ENCODE data around the gene TAS1R1.

The TAS1R1 gene

GRCh38 chr1:6510493-6510892, 44.6 kb upstream of the TAS1R1 start:
- Histone ChIP-seq H3K79me2 (ENCODE audit: insufficient read depth, low read length) (no peaks in the 10 kb centered on the region), H3K4me2 (ENCODE audit: low read depth, low read length, poor library complexity, severe bottlenecking) (no peak overlapping the region), H3K9me2 (replicated peaks; ENCODE audit: insufficient read depth, low read length) (no peaks in the 10 kb centered on the region), H3K36me3 (ENCODE audit: low read length) (no peaks in the 10 kb centered on the region), H3K27ac (ENCODE audit: low read depth, low read length) (no peak overlapping the region), H3K9ac (ENCODE audit: low read length) (no peak overlapping the region), H3K9me3 (ENCODE audit: insufficient read depth, low read length) (no peaks in the 10 kb centered on the region), H2AFZ (ENCODE audit: low read depth, low read length, severe bottlenecking) (no peak overlapping the region), H3K4me3 (ENCODE audit: insufficient read depth, low read length, poor library complexity, severe bottlenecking) (no peak overlapping the region), H4K20me1 (ENCODE audit: low read depth, low read length) (no peaks in the 10 kb centered on the region), H3F3A (ENCODE audit: insufficient read depth) (no peaks in the 10 kb centered on the region), H3K27me3 (ENCODE audit: low read length) (no peaks in the 10 kb centered on the region)
- TF ChIP-seq CTCF (IDR thresholded peaks at IDR 0.05; ENCODE audit: insufficient read depth, low read length, poor library complexity, severe bottlenecking) (no peak), EZH2phosphoT487 (conservative IDR thresholded peaks at IDR 0.05; ENCODE audit: low read length) (no peak)

- no peaks in the 10 kb centered on the region for H4K20me1 ChIP-seq (ENCODE audit: low read depth, low read length)
- H3K9me2 ChIP-seq (replicated peaks; ENCODE audit: insufficient read depth, low read length), result no peaks in the 10 kb centered on the region
- no peaks in the 10 kb centered on the region for H3F3A ChIP-seq (ENCODE audit: insufficient read depth)
- H3K9ac ChIP-seq (ENCODE audit: low read length), result no peak overlapping the region
- TF ChIP-seq EZH2phosphoT487 (conservative IDR thresholded peaks at IDR 0.05; ENCODE audit: low read length), result no peak
- TF ChIP-seq CTCF (IDR thresholded peaks at IDR 0.05; ENCODE audit: insufficient read depth, low read length, poor library complexity, severe bottlenecking), result no peak
- H3K4me3 ChIP-seq (ENCODE audit: insufficient read depth, low read length, poor library complexity, severe bottlenecking), result no peak overlapping the region
- no peaks in the 10 kb centered on the region for H3K9me3 ChIP-seq (ENCODE audit: insufficient read depth, low read length)
- no peaks in the 10 kb centered on the region for H3K36me3 ChIP-seq (ENCODE audit: low read length)
- H2AFZ ChIP-seq (ENCODE audit: low read depth, low read length, severe bottlenecking), result no peak overlapping the region
- H3K79me2 ChIP-seq (ENCODE audit: insufficient read depth, low read length), result no peaks in the 10 kb centered on the region
- H3K27me3 ChIP-seq (ENCODE audit: low read length), result no peaks in the 10 kb centered on the region
- no peak overlapping the region for H3K27ac ChIP-seq (ENCODE audit: low read depth, low read length)
- H3K4me2 ChIP-seq (ENCODE audit: low read depth, low read length, poor library complexity, severe bottlenecking), result no peak overlapping the region
Observed at GRCh38 chr1:6511056-6511455, 44.1 kb upstream of the TAS1R1 start.

- no peaks in the 10 kb centered on the region for H3K9me3 ChIP-seq (ENCODE audit: insufficient read depth, low read length)
- no peaks in the 10 kb centered on the region for H3K9me2 ChIP-seq (replicated peaks; ENCODE audit: insufficient read depth, low read length)
- no peak overlapping the region for H3K9ac ChIP-seq (ENCODE audit: low read length)
- no peak overlapping the region for H3K4me3 ChIP-seq (ENCODE audit: insufficient read depth, low read length, poor library complexity, severe bottlenecking)
- H3K79me2 ChIP-seq (ENCODE audit: insufficient read depth, low read length), result no peaks in the 10 kb centered on the region
- no peaks in the 10 kb centered on the region for H4K20me1 ChIP-seq (ENCODE audit: low read depth, low read length)
- no peak overlapping the region for H3K4me2 ChIP-seq (ENCODE audit: low read depth, low read length, poor library complexity, severe bottlenecking)
- no peak overlapping the region for H2AFZ ChIP-seq (ENCODE audit: low read depth, low read length, severe bottlenecking)
- no peaks in the 10 kb centered on the region for H3K36me3 ChIP-seq (ENCODE audit: low read length)
- no peak overlapping the region for H3K27ac ChIP-seq (ENCODE audit: low read depth, low read length)
- TF ChIP-seq CTCF (IDR thresholded peaks at IDR 0.05; ENCODE audit: insufficient read depth, low read length, poor library complexity, severe bottlenecking) (no peak), EZH2phosphoT487 (conservative IDR thresholded peaks at IDR 0.05; ENCODE audit: low read length) (no peak)
- H3K27me3 ChIP-seq (ENCODE audit: low read length), result no peaks in the 10 kb centered on the region
- no peaks in the 10 kb centered on the region for H3F3A ChIP-seq (ENCODE audit: insufficient read depth)
Observed at GRCh38 chr1:6511561-6512244, 43.4 kb upstream of the TAS1R1 start.
